Stimulated activated CD8-positive, alpha-beta memory T cell treated with anti-CD3 and anti-CD28 coated beads, Interleukin-12 subunit alpha, Interleukin-12 subunit beta, amount 100 ng/mL, for 1 hour (primary cell): ENCODE data around the gene GRAMD4.
A peak's percentile ranks its signal among the peaks of the same experiment; 100 is the strongest.

Experiments
- DNase-seq: peaks from one replicate; pipeline ENCODE4 v3.0.0-alpha.2; 2020; ENCODE audit warnings: low read depth

Gene GRAMD4

GRCh38 chr22:46656856-46657654 lies 36.9 kb downstream of the GRAMD4 start:
- no peak for DNase-seq

- DNase-seq: no peak
Observed at GRCh38 chr22:46657655-46657953, 37.4 kb downstream of the GRAMD4 start.

GRCh38 chr22:46657996-46658947 lies 38.1 kb downstream of the GRAMD4 start:
- DNase-seq: no peak

- no peak for DNase-seq
Observed at GRCh38 chr22:46659059-46659790, 39.0 kb downstream of the GRAMD4 start.

GRCh38 chr22:46659791-46660186 lies 39.6 kb downstream of the GRAMD4 start:
- no peak for DNase-seq

GRCh38 chr22:46660604-46661201 lies 40.5 kb downstream of the GRAMD4 start:
- DNase-seq: no peak

- peak; percentile 13 for DNase-seq
Observed at GRCh38 chr22:46661221-46661851, 41.1 kb downstream of the GRAMD4 start.

- DNase-seq: no peak
Observed at GRCh38 chr22:46662226-46662625, 42.0 kb downstream of the GRAMD4 start.

- DNase-seq: no peak
Observed at GRCh38 chr22:46663001-46663400, 42.8 kb downstream of the GRAMD4 start.

- DNase-seq: no peak
Observed at GRCh38 chr22:46663436-46664100, 43.4 kb downstream of the GRAMD4 start.

GRCh38 chr22:46664301-46664855 lies 44.2 kb downstream of the GRAMD4 start:
- no peak for DNase-seq

GRCh38 chr22:46665151-46665695 lies 45.0 kb downstream of the GRAMD4 start:
- DNase-seq: no peak

GRCh38 chr22:46665751-46666280 lies 45.6 kb downstream of the GRAMD4 start:
- no peak for DNase-seq

- no peak for DNase-seq
Observed at GRCh38 chr22:46666577-46667244, 46.5 kb downstream of the GRAMD4 start.

GRCh38 chr22:46667245-46667623 lies 47.0 kb downstream of the GRAMD4 start:
- DNase-seq: no peak

GRCh38 chr22:46668116-46668515 lies 47.9 kb downstream of the GRAMD4 start:
- no peak for DNase-seq

GRCh38 chr22:46669201-46669600 lies 49.0 kb downstream of the GRAMD4 start:
- no peak for DNase-seq

GRCh38 chr22:46671824-46672432 lies 51.7 kb downstream of the GRAMD4 start:
- DNase-seq: no peak

- no peak for DNase-seq
Observed at GRCh38 chr22:46672731-46673130, 52.5 kb downstream of the GRAMD4 start.
